HG02678 (cell line): ENCODE results near the gene FAM89A.
"Not testable (repeated sequence)": the region's sequence is repeated elsewhere in the genome, so short reads cannot be mapped to it uniquely, and the experiment has no call there.

ENCODE experiments used
- ATAC-seq: cut with Tn5 transposase; IDR thresholded peaks from one replicate; pipeline ENCODE4 v1.9.1; 2021; ENCODE audit warnings: mild to moderate bottlenecking, moderate library complexity; ENCODE audit not compliant: unreplicated experiment

The FAM89A gene

DNA sequence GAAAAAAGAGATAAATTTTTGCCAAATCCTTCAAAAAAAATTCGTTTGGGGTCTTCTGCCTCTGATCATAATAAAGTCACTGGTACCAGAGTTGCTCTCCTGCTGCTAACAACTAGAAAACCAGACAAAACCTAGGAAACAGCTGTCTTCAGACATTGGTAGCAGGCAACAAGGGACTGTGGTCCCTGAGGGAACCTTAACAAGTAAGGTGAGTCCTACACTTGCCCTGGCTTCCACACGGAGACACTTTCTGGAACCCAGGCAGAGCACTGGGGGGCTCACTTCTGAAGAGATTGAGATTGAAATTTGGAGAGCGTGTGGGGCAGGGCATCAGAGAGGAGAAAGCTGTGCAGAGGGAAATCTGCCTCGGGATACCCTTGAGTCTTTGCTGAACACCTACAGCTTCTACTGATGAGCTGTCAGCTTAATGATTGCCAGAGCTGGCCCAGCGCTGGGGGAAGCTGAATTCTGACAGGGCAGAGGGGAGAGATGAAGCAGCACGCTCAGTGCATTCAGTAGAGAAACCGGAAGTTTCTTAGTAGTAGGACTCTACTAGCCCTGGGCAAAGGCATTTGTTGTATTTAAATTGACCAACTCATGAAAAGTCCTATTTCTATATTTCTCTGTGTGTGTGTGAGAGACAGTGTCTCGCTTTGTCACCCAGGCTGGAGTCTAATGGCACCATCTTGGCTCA lies 18.5 kb upstream of the FAM89A start:
- peak; percentile 83 for ATAC-seq

DNA sequence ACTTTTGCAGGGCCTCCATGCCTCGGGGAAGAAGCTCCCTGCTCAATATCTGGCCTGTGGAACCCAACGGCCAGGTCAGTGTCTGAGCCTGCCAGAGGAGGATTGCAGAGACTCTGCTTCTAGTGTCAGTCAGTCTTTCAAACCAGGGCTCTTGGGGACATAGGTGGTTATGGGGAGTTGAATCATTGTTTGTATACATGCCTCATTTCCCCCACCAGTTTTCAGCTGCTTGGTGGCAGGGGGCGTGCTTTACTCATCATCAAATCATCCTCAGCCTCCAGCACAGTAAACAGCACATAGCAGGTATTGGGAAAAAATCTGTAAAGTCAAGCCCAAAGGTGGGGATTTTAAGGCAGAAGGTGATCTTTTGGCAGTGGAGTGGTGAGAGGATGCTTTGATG lies 17.4 kb upstream of the FAM89A start:
- no peak for ATAC-seq

DNA sequence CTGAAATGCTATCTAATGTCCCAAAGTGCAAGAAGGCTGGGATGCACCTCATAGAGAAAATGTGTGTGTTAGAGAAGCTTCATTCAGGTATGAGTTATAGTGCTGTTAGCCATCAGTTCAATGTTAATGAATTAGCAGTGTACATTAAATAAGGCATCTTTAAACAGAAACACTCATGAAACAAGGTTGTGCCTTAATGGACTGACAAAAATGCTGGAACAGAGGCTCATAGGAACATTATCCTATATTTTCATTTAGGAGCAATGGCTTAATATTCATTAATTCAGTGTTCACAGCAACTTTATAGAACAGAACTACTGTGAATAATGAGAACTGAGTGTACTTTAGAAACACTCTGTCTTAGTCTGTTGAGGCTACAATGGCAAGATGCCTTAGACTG lies 15.2 kb upstream of the FAM89A start:
- ATAC-seq: no peak

DNA sequence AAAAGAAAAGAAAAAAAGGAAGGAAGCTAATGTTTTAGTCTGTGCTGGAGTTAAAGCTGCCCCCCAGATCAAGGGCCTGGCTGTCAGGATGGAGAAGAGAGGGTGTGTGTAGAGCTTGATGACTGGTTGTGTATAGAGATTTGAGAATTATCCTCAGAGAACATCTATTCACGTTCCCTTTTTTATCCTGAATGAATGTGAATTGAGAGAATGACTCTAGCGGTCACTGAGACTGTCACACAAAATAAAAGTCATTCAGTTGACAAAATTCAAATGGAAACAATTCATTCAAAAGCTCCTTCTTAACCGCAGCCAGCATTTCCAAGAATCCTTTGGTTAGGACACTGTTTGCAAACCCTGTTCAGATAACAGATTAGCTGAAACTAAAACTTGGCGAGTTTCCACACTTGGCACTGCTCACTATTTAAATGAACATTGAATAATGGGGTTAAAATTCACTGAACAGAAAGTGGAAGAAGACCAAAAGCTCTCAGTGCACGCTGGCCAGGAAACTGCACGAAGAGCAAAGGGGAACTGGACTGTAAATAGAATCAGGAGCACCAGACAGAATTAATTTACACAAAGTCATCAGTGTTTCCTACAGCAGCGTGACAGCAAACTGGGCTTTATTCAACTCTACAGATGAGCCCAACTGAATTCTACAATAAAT lies 13.6 kb upstream of the FAM89A start:
- peak; percentile 63 for ATAC-seq

DNA sequence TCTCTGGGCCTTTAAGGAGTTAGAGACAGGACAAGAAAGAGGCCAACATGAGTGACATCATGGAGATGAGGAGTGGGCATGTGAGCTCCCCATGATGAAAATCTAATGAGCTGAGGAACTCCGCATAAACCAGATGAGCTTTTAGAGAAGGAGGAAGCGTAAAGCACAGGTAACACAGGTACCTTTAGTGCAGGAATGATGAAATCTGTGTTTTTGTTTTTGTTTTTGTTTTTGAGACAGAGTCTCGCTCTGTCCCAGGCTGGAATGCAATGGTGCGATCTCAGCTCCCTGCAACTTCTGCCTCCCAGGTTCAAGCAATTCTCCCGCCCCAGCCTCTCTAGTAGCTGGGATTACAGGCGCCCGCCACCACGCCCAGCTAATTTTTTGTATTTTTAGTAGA lies 12.7 kb upstream of the FAM89A start:
- ATAC-seq: no peak

DNA sequence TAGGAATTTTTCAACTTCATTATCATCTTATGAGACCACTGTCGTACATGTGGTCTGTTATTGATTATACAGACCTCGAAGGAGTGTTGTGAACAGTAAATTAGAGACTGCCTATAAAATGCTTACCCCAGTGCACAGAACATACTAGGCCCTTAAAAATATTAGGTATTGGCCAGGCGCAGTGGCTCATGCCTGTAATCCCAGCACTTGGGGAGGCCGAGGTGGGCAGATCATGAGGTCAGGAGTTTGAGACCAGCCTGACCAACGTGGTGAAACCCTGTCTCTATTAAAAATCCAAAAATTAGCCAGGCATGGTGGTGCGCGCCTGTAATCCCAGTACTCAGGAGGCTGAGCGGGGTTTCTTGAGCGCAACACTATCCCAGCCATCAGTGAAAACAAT lies 10.9 kb upstream of the FAM89A start:
- ATAC-seq: not testable (repeated sequence)

DNA sequence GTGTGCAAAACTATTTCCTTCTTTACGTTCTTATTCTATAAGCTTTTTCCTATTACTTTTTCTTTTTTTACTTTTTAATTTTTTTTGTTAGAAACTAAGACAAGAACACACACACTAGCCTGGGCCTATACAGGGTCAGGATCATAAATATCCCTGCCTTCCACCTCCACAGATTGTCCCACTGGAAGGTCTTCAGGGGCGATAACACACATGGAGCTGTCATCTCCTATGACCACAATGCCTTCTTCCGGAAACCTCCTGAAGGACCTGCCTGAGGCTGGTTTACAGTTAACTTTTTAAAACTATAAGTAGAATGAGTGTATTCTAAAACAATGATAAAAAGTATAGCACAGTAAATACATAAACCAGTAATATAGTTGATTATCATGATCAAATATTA lies 10.3 kb upstream of the FAM89A start:
- ATAC-seq: no peak

DNA sequence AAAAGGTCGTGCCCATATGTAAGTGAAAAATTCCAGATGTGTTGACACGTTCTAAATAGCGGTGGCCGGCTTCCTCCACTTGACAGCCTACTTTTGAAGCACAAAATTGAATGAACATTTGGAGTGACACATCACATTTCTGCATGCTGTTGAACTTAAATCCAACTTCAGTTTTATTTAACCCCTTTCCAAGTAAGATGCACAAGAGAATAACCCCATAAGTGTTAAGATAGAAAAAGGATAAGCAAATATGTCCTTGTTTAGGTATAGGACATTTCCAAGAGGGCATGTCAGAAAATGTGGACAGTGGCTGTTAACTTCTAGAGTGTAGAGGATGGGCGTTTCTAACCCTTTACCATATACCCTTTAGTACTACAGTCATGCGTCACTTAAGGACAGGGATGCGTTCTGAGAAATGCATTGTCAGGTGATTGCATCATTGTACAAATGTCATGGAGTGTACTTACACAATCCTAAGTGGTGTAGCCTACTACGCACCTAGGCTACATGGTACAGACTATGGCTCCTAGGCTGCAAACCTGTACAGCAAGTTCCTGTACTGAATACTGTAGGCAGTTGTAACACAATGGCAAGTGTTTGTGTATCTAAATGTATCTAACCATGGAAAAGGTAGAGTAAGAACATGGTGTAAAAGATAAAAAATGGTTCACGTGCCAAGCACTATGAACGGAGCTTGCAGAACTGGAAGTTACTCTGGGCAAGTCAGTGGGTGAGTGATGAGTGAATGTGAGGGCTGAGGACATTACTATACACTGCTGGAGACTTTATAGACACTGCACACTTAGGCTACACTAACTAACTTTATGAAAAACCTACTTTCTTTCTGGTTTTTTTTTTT lies 9.3 kb upstream of the FAM89A start:
- ATAC-seq: no peak

DNA sequence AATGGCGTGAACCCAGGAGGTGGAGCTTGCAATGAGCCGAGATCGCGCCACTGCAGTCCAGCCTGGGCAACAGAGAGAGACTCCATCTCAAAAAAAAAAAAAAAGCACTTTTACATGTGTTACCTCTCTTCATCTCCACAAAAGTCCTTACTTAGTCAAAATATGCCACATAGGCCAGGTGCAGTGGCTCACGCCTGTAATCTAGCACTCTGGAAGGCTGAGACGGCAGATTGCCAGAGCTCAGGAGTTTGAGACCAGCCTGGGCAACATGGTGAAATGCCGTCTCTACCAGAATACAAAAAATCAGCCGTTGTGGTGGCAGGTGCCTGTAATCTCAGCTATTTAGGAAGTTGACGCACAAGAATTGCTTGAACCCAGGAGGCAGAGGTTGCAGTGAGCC lies 8.4 kb upstream of the FAM89A start:
- ATAC-seq: not testable (repeated sequence)

DNA sequence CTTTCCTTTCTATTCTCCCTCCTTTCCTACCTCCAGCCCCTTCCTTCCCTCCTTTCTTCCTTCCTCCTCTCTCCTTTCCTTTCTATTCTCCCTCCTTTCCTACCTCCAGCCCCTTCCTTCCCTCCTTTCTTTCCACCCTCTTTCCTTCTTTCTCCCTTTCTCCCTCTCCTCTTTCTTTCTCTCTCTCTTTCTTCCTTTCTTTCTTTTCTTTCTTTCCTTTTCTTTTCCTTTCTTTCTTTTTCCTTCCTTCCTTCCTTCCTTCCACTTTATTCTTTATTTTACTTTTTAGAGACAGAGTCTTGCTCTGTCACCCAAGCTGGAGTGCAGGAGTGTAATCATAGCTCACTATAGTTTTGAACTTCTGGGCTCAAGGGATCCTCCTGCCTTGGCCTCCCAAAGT lies 7.5 kb upstream of the FAM89A start:
- ATAC-seq: not testable (repeated sequence)

DNA sequence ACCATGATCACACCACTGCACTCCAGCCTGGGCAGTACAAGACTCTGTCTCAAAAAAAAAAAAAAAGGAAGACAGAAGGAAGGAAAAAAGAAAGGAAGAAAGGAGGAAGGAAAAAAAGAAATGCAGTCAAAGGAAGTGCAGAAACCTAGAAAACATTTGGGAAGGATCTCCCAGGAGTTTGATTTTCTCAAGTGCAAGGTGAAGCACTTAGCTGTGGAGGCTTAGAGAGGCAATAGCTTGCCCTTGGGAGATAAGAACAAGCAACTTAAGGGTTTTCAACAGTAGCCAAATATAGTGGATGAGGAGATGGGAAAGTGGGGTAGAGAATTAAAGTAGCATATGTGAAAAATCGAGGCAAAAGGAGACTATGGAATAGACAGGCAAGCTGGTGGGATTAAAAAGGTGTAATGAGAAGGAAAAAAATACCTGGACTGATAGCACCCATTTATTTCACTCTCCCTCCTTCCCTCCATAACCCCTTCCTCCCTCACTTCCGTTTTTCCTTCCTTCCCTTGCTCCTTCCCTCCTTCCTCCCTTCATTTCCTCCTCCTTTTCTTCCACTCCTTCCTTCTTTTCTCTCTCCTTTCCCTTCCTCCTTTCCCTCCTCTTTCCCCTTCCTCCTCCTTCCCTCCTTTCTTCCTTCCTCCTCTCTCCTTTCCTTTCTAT lies 6.8 kb upstream of the FAM89A start:
- no peak for ATAC-seq

DNA sequence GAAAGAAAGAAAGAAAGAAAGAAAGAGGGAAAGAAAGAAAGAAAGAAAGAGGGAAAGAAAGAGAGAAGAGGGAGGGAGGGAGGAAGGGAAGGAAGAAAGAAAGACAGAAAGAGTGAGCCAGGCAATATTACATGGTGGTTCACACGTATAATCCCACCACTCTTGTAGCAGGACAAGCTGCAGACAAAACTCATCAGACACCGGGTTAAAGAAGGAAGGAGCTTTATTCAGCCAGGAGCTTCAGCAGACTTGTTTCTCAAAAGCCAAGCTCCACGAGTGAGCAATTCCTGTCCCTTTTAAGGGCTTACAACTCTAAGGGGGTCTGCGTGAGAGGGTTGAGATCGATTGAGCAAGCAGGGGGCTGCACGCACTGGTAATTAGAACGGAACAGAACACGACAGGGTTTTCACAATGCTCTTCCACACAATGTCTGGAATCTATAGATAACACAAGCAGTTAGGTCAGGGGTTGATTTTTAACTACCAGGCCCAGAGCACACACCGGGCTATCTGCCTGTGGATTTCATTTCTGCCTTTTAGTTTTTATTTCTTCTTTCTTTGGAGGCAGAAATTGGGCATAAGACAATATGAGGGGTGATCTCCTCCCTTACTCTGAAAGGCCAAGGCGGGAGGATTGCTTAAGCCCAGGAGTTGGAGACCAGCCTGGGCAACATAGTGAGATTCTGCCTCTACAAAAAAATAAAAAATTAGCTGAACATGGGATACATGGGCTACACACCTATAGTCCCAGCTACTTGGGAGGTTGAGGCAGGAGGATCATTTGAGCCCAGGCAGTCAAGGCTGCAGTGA lies 6.1 kb upstream of the FAM89A start:
- ATAC-seq: not testable (repeated sequence)

DNA sequence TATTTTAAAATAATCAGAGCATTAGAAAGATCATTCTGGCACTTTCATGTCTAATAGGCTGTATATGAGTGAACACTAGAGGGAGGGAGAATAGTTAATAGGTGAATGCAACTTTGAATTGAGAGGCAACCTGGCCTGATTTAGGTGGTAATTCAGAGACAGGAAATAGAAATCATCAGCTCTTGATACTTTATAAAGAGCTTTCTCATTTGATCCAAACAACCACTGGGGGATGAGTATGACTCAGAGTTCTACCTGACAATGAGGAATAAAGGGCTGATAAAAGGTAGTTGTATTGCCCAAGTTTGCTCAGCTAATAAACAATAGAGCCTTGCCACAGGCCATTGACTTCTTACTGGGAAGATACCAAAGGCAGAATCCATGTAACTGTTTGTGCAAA lies 5.2 kb upstream of the FAM89A start:
- no peak for ATAC-seq

DNA sequence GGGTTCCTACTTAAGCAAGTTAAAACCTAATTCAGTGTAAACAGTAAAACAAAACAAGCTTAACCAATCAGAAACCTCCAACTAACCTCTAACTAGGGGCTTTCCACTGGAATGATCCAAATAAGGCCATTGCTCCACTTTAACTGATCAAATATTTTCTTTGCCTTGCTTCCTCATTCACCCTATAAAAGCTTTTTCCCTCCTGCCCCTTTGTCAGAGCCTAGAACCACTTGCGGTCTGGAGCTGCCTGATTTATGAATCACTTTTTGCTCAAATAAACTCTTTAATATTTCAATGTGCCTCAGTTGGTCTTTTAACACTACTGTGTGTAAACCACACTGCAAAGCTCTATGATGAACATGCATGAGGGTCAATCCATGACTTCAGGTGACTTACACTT lies 4.5 kb upstream of the FAM89A start:
- ATAC-seq: no peak

DNA sequence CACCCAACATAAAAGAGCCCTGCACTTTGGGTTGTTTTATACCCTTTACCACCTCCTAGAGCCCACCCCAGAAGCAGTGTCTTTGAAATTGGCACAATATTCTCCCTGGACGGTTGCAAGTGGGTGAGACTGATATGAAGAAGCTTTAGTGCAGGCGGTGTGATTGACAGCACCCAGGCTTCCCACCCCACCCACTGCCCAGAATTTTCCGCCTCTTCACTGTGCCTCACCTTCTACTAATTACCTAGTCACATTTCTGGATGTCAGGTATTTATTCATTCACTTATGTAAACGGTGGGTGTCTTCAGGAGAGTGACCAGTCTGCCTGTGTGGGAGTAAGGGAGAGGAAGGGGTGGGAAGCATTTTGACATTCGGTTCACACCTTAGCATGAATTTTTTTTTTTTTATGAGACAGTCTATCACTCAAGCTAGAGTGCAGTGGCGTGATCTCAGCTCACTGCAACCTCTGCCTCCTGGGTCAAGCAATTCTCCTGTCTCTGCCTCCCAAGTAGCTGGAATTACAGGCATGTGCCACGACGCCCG lies 1.7 kb upstream of the FAM89A start:
- no peak for ATAC-seq

DNA sequence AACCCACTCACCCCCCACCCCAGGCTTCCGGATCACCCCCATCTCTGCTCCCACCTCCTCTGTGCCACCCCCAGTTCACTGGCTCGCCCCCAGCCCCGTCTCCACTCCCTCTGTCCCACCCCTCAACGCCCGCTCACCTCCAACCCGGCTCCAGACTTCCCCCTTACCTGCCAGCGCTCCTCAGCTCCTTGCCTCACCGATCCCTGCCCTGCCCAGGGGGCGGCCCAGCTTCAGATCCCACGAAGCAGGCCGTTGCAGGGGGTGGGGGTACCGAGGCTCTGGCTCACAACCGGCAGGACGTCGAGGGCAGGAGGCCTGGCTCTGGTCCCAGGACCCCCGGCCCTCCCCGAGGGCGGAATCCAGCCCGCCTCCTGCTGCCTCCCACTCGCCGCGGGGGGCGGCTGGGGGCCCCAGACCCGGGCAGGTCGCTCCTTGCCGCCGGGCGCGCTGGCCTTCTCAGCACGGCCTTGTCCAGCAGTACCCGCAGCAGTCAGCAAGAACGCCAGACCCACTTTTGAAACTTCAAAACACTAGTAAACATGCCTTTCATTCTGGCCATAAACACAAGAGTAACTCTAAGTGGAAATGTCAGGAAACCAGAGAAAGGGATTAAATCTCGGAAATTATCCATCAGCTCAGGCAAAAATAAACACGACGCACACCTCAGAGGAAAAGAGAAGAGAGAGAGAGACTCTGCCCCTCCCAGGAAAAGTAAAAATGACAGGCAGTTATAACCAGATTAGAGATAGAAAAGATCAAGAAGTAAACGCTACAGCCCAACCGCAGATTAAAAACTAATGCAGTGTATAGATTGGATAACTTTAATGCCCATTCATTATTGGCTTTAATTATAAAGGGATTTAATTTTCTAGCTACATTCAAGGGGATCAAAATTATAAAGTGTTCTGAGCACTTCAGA lies 1.0 kb upstream of the FAM89A start:
- ATAC-seq: no peak

DNA sequence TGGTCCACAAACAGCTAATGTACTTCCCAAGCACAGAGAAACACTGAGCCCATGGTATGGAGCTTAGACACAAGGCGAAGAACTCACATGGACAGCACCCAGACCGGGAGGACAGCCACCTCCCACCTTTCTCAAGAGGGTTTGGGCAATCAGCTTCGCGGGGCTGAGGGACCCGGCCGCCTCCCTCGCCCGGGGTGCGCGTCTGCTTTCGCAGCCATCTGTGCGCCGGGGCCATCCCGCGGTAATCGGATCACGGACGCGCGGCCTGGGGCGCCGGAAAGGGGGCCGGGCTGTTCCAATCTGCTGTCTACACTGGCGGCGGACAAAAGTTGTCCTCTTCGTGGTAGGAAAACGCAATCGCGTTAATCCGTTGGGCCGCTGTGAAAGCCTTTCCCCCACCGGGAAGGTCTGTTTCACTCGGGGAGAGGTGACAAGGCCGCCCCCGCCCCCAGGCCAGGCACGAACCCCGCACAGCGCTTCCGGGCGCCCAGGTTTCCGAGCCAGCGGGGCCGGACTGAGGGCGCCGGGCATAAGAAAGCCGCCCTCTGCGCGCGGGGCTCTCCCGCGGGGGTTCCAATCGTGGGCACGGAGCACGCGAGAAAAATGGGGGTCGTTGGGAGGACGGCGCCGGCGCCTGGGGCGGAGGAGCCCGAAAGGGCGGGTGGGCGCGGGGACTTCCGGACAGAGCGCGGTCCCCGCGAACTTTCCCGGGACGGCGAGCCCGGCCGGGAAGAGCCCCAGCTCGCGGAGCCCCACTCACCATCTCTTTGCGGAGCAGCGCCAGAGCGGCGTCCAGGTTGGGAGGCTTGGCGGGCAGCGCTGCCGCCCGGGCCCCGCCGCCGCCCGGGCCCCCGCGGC lies 664 bp downstream of the FAM89A start:
- peak; percentile 55 for ATAC-seq
